IPS-NIHi11 (cell line): ENCODE measurements around the gene CCNF.
"Not testable (repeated sequence)": the region's sequence is repeated elsewhere in the genome, so short reads cannot be mapped to it uniquely, and the experiment has no call there.

Source experiments
- DNase-seq: peaks from one replicate; pipeline ENCODE4 v3.0.0; 2012; ENCODE audit warnings: mixed read lengths, low spot score

CCNF gene

DNA sequence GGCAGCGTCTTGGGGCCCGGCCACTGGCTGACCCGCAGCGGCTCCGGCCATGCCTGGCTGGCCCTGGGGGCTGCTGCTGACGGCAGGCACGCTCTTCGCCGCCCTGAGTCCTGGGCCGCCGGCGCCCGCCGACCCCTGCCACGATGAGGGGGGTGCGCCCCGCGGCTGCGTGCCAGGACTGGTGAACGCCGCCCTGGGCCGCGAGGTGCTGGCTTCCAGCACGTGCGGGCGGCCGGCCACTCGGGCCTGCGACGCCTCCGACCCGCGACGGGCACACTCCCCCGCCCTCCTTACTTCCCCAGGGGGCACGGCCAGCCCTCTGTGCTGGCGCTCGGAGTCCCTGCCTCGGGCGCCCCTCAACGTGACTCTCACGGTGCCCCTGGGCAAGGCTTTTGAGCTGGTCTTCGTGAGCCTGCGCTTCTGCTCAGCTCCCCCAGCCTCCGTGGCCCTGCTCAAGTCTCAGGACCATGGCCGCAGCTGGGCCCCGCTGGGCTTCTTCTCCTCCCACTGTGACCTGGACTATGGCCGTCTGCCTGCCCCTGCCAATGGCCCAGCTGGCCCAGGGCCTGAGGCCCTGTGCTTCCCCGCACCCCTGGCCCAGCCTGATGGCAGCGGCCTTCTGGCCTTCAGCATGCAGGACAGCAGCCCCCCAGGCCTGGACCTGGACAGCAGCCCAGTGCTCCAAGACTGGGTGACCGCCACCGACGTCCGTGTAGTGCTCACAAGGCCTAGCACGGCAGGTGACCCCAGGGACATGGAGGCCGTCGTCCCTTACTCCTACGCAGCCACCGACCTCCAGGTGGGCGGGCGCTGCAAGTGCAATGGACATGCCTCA is 42.6 kb downstream of the CCNF start:
- DNase-seq = no peak

GRCh38 chr16:2472488-2472864 is 43.2 kb downstream of the CCNF start:
- DNase-seq = no peak

DNA sequence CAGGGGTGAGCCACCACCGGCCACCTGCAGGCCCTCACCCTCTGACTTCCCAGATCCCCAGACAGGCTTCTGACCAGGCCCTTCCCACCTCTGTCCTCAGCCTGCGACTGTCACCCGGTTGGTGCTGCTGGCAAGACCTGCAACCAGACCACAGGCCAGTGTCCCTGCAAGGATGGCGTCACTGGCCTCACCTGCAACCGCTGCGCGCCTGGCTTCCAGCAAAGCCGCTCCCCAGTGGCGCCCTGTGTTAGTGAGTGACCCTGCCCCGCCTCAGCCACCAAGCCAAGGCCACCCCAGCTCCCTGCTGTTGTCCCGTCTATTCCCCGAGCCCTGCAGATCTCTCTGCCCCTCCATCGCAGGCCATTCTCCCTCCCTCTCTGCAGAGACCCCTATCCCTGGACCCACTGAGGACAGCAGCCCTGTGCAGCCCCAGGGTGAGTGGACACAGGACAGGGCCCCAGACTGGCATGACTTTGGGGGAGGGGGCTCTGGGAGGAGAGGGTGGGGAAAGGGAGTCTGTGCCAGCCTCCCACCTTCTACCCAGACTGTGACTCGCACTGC is 43.7 kb downstream of the CCNF start:
- DNase-seq = no peak

- no peak for DNase-seq
Measured at GRCh38 chr16:2473446-2473926, 44.2 kb downstream of the CCNF start.

- peak; percentile 66 for DNase-seq
Measured at GRCh38 chr16:2473999-2474876, 45.0 kb downstream of the CCNF start.

- DNase-seq = peak; percentile 100
Measured at GRCh38 chr16:2474877-2475412, 45.7 kb downstream of the CCNF start, which contains the start of gene TBC1D24. TSS of gene TBC1D24 (plus strand) at chr16:2475127. CDS start at chr16:2496149, 21,022 bp downstream.

DNA sequence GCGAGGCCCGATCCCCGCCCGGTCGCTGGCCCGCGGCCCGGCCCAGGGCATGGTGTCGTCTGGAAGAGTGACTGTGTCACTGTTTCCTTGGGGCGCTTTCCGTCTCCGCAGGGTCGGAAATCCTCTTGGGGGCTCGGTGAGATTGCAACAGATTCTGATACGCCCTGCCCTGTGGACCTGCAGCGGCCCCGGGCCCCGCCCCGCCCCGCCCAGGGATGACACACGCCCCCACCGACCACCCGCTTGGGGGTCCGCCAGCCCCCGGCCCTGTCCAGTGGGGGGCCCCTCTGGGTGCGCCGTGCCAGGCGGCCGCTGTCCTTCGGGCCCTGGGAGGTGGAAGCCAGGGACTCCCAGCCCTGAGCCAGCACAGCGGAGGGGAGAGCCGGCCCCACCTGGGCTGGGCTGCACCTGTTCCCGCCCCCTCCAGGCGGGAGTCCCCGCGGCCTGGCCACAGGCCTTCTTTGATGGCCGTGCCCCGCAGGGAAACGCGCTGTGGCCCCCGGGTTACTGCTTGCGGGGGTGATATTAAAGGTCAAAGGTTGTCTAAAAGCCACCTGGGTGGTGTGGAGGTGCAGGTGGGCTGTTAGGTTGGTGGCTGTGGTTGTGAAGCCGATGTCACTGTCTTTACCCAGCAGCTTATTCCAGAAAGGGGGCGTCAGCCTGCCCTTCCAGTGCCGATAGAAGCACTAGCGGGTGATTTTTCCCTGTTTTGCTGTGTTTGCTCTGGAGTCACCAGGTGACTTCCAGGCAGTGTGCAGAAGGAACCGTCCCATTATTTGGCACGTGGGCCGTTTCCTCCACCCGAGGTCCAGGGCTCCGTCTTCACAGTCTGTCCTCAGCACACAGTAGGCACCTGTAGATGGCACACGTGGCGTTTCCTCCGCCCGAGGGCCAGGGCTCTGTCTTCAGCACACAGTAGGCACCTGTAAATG is 46.4 kb downstream of the CCNF start:
- peak; percentile 82 for DNase-seq

DNA sequence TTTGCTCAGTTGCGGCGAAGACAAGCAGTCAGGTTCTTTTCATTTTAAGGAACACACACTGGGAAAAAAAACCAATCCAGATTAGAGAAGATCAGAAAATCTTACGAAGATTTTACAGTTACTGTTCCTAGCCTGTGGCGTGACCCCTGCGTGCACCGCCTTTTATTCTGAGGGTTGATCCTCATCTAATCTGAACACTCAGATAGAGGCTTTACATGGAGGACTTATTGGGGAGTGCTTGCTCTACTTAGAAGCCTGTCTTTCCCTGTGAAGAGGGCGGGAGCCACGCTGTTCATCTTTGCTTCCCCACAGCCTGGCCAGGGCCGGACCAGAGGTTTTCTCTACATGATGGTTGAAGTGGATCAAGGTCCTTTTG is 47.1 kb downstream of the CCNF start:
- DNase-seq = no peak

GRCh38 chr16:2476741-2477140 is 47.5 kb downstream of the CCNF start:
- DNase-seq = no peak

GRCh38 chr16:2477327-2477726 is 48.1 kb downstream of the CCNF start:
- DNase-seq = no peak

DNA sequence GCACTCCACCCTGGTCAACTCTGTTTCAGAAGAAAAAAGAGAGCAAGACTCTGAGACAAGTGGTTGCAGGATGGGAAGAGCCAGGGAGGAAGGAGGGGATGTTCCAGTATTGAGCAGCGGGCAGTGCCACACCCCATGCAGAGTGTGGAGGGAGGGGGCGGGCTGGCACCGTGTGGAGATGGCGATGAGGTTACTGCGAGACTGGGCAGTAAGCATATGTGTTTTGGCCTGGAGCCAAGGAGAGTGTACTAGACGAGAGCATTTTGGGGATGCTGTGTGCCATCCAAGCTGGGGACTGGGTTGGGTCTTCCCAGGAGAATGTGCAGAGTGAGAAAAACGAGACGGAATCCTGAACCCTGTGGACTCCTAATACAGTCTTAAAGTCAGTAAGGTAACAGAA is 49.0 kb downstream of the CCNF start:
- no peak for DNase-seq

DNA sequence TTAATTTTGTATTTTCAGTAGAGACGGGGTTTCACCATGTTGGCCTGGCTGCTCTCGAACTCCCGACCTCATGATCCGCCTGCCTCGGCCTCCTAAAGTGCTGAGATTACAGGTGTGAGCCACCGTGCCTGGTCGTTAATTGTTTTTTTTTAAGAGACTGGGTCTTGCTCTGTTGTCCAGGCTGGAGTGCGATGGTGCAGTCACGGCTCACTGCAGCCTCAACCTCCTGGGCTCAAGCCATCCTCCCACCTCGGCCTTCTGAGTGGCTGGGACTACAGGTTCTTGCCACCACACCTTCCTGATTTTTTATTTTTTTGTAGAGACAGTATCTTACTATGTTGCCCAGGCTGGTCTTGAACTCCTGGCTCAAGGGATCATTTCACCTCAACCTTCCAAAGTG is 50.7 kb downstream of the CCNF start:
- DNase-seq = not testable (repeated sequence)

GRCh38 chr16:2480948-2481347 is 51.7 kb downstream of the CCNF start:
- DNase-seq = no peak

DNA sequence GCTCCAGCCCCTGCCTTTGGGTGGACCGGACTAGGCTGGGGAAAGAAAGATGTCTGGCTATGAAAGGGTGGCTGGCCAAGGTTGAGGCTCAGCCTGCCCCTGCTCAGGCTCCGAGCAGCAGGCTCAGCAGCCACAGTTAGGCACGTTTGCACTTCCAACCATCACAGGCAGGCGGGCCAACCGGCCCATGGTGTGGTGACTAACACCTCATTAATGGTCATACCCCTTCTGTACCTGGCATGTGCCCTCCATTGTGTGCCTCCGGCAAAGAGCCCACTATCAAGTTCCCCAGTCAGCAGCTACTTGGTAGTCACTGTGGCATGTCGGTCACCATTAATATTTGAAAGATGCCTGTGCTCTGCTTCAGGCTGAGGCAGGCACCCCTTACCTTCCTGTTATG is 52.4 kb downstream of the CCNF start:
- no peak for DNase-seq

DNA sequence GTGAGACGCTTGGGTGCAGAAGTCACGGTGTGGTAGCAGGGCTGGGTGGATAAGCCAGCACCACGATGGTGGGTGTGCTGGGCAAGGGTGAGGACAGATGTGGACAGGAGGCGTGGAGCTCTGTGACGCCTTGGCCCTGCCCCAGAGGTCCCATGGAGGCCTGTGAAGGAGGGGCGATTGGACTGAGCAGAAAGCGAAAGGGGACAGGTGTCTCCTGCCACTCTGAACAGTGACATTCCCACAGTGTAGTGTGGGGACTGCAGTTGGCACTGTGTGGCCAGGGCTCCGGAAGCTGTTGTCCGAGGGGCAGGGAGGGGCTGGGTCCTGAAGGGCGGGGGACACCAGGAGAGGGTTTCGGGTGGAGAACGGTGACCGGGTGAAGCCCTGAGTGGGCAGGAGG is 53.0 kb downstream of the CCNF start:
- DNase-seq = no peak

DNA sequence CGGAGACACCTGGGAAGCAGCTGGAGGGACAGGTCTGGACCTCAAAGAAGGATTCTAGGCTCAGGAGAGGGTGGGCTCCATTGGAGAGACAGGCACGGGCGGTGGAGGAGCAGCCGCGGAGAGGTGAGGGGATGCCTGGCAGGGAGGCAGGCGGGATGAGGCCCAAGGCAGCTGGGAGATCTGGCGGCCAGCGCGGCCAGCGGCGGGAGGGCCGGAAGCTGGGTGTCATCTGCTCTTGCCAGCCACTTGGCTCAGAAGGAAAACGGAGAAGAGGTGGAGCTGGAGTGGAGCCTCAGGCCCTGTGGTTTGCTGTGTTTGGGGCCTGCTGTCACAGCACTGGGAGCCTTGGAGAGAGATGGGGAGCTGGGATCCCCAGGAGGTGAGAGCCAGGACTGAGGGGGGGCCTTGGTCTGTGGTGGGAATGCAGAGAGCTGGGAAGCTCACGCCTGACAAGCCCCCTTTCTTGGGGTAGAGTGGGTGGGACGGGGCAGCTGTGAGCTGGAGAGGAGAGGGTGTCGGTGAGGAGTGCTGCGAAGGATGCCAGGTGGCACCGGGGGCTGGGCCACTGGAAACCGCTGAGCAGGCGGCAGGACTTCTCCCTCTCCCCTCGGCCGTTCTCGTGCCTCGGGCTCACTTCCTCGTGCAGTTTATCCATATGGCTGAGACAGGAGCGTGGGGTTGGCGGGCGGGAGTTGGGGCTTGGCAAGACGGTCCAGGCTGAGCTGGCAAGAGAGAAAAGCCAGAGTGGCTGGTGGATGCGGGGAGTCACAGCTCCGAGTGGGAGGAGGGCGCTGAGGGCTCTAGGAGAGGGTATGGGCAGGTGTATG is 53.7 kb downstream of the CCNF start:
- DNase-seq = no peak

DNA sequence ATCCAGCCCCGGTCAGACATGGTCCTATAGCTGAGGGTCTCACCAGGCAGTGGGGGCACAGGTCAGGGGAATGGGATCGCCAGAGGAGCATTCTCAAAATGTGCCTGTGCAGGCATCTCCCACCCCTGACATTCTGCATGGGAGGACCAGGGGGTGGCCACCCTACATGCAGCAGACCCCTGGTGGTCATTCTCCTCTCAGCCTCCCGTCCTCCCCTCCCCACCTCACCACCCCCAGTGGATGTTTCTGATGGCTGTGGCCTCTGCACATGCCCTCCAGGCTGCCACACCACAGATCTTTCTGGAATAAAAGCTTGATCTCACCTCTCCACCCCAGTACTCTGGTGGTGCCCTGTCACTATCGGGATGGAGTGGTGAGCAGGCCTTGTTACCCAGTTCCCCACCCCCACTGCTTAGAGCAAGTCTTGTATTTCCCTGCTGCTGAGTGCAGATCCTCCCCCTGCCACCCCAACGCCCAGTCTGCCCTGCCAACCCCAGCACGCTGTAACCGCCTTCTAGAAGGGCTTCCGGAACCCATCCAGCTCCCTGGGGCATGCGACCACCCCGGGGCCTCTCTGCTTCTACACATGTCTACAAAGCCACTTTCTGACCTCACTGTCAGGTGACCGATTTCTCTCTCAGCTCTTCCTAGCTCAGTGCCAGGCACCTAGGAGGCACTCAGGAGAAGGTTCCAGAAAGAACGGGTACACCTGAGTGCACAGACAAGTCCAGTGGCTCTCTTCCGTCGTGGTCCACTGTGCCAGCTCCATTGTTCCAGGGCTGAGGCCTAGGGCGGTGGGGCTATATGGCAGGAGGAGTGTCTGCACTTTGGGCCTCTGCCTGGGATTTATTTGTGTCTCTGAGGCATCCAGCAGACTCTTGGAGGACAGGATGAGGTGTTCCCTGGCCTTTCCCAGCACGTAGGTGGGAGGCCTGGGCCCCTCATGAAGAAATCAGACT is 55.0 kb downstream of the CCNF start:
- DNase-seq = no peak

- no peak for DNase-seq
Measured at GRCh38 chr16:2484898-2485508, 55.8 kb downstream of the CCNF start.
